Right forelimb (tissue), 1 donor: ENCODE measurements around the gene TLX1.

Experiments
- DNase-seq: peaks from one replicate; pipeline ENCODE4 v3.0.0-alpha.2; 2018

Gene TLX1

DNA sequence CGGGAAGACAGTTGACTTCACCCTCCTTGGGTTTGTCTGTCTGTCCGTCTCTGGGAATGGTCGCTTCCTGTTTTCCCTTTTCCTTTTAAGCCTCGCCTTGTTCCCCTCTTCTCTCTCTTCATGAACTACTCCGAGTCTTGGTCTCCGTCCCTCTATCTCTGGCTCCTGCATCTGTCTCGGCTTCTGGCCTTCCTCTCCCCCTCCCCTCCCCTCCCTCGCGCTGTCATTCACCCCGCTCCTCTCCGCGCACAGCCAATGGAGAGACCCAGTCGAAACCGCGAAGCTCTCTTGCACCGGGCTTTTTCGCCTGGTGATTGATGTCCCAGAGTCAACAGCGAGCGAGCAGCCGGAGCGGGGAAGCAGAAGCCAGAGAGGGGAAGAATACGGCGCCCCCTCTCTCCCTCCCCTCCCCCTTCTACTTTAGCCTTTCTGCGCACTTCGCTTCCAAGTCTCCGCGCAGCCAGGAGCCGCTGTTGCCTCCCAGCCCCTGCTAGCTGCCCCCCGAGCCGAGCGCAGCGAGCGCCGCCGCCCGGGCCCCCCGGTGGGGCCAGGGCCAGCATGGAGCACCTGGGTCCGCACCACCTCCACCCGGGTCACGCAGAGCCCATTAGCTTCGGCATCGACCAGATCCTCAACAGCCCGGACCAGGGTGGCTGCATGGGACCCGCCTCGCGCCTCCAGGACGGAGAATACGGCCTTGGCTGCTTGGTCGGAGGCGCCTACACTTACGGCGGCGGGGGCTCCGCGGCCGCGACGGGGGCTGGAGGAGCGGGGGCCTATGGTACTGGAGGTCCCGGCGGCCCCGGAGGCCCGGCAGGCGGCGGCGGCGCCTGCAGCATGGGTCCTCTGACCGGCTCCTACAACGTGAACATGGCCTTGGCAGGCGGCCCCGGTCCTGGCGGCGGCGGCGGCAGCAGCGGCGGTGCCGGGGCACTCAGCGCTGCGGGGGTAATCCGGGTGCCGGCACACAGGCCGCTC, at the start of gene TLX1:
TSS of gene TLX1 (plus strand) at position 317 of the 978 bp plus-strand sequence. CDS start at position 559, 242 bp downstream.
- no peak for DNase-seq

DNA sequence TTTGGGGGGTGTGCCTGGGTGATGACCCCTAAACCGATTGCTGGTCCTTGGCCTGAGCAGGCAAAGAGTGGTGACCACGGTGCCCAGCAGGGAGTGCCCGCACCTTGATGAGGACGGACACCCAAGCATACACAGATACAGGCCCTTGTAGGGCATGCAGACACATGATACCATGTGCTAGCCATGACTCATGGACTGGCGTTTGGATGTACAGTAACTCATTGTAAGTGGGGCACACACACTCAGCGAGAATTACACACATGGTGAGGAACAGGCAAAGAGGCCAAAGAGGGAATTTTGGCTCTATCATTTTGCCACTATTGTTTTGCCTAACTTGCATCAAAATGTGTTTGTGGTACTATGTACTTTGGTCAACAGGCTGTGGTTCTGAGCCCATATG, 45.3 kb upstream of the TLX1 start:
- no peak for DNase-seq

- no peak for DNase-seq
These were observed 43.7 kb upstream of the TLX1 start for GRCh38 chr10:101087376-101087775.

DNA sequence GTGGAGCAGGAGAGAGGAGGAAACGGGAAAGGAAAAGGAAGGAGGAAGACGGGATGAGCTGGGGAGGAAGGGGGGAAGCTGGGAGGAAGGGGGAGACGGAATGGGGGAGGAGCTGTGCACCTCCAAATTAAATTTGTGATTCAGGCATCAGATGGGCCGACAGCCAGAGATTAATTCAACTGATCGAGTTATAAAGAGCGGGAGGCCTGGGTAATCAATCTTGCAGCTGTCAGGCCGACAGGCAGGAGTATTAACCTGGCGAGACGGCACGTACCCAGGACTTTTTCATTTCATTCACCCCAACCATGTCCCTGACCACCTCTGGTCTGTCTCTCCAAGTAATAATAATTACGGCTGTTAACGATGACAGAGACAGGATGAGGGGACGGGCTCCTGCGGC, 43.1 kb upstream of the TLX1 start:
- no peak for DNase-seq

- no peak for DNase-seq
These were observed 41.4 kb upstream of the TLX1 start for GRCh38 chr10:101089520-101090299.

DNA sequence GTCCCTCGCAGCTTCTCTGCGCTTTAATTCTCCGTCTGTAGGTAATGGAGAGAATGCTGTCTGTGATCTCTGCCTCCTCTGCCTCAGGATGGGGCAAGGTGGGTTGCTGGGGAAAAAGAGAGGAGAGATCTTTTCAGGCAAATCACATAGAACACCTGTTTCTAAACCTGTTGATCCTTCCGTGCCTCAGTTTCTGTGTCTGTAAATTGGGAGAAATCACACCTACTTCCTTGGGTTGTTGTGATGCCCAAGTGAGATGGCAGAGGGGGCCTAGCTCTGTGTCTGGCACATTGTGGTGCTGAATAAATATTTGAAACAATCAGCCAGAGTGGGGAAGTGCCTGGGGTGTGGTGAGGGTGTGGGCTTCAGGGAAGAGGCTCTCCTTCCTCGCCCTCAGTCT, 40.5 kb upstream of the TLX1 start:
- no peak for DNase-seq

DNA sequence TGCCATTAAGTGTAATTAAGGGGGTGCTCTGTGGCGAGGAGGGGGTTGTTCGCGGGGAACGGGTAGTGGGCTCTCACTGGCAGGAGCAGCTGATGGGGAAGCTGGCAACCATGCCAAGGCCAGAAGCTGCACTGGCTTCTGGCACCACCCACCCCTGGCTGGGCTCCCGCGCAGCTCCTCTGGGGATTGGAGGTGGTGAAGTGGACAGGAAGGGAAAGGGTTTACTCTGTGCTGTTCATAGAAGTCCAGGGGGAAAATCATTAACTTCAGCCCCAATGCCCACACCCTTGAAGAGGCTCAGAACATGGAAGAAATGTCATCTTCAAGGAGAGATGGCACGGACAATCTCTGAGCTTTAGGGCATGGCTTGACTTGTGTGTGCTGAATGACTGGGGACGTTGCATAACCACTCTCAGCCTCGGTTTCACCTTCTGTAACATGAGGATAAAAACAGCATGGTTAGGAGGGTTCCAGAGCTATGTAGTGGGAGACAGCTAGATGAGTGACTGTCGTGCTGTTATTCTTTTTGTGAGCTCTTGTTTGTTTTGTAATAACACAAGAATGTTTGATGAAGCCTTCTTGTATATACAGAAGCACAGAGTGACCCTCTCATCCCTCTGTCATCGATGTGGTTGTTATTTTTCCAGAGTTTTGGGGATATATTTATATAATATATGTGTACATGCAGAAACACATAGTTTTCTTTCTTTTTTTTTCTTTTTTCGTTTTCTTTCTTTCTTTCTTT, 39.4 kb upstream of the TLX1 start:
- DNase-seq = no peak

GRCh38 chr10:101092881-101093354, 38.2 kb upstream of the TLX1 start:
- no peak for DNase-seq

- DNase-seq = no peak
These were observed 36.8 kb upstream of the TLX1 start for GRCh38 chr10:101094121-101094879.

- no peak for DNase-seq
These were observed 36.1 kb upstream of the TLX1 start for GRCh38 chr10:101095004-101095403.

DNA sequence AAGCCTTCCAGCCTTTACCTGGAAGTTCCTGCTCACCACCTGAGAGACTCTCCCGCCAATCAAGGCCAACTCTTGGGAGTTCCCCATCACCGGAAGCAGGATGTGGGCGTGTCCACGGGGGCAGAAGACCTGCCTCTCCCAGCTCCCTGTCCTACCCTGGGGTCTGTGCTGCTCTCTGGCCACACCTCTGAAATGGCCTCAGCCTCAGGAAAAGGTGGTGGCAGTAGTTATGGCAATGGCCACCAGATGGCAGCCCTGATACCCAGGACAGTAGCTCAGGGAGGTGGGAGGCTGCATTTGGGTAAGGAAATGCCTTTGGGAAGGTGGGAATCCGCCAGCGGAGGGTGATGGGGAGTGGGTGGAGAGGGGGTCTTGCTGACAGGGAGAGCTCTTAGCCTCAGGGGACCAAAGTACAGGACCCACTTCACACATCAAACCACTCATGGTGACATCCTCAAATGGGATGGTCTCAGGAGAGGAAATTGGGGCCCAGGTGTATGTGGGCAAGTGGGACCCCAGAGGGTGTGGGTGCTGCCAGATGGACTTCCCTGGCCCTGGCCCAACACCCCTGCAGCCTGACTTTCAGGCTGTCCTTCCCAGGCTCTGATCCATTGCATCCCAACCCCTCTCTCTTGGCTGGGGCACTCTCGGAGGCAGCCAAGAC, 35.4 kb upstream of the TLX1 start:
- DNase-seq = peak; percentile 70

DNA sequence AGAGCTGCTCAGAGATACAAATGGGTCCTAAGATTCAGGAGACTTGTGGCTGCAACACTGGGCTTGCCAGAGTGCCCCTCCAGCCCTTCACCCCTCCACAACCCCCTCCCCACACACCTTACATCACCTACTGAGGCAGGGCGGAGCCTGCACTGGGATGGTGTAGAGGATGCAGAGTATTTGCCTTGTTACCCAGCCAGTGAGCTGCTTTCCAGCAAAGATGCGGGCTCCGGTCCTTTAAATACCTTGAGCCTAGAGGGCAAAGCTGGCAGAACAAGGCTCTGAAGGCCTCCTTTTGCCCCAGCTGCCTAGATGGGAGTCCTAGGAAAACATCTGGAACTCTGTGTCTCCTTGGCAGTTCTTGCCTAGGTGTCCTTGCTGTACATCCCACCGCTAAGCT, 34.7 kb upstream of the TLX1 start:
- no peak for DNase-seq

- no peak for DNase-seq
These were observed 33.2 kb upstream of the TLX1 start for GRCh38 chr10:101097881-101098280.

DNA sequence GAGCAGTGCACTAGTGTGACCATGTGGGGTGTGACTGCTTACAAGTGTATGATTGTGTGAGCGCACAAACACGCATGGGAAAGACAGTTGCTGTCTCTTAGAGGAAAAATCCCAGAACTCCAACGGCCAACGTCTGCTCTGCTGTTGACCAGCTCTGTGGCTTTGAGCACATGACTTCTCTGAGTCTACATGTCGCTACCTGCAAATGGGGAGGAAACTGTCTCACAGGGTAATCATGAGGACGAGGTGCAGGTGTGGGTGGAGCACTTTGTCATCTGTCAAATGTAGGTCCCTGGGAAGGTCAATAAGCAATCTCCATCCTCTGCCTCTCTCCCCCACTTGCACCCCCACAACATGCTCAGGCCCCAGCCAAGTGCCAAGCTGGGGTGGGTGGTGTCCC, 31.2 kb upstream of the TLX1 start:
- no peak for DNase-seq

GRCh38 chr10:101101372-101101881, 29.7 kb upstream of the TLX1 start:
- DNase-seq = no peak

DNA sequence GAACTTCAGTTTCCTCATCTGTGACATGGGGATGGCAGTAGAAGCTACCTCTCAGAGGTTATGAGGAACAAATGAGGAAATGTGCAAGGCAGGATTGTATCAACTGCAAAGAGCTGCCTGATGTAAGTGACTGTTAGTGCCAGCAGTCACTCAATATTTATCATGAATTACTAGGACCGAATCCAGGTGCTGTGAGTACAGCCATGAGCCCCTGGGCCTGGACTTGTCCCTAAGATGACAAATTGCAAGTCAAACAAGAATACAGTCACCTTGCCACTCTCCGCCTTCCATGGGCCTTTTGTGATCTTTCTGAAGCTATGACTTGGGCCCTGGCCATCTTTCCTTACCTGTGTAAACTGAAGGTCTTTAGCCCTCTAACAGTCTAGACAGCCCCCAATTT, 27.7 kb upstream of the TLX1 start:
- no peak for DNase-seq

DNA sequence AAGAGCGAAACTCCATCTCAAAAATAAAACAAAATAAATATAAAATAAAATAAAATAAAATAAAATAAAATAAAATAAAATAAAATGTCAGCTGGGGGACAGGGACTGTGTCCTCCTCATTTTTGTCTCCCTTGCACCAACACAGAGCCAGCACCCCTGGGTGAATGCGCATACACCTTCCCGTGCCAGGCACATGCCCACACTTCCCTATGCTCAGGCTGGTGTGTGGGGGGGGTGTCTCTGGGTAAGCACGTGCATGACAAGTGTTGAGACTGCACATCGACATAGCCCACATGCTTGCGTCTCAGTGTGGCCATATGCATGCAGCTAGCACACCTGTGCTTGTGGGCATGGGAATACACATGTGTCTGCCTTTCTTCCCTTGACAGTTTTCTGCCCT, 24.7 kb upstream of the TLX1 start:
- no peak for DNase-seq

GRCh38 chr10:101107771-101108170, 23.3 kb upstream of the TLX1 start:
- no peak for DNase-seq

GRCh38 chr10:101110856-101111523, 20.1 kb upstream of the TLX1 start:
- no peak for DNase-seq

GRCh38 chr10:101111547-101111946, 19.6 kb upstream of the TLX1 start:
- no peak for DNase-seq
